Lower leg skin (tissue), 4 donors: Measurements from ENCODE around the gene FOXD2. TPM values are rescaled to one million over a fixed set of nuclear protein-coding genes. Genes with fewer than 3 reads are reported as not detected.

Source experiments
- DNase-seq, 2 donors: peaks; one replicate each; pipeline ENCODE4 v3.0.0-alpha.2; 2019; ENCODE audit warnings: low spot score in 2 of 2
- H3K4me3 ChIP-seq: fragments of 200-600 bp; sonication (generic); 2 replicates; pipeline ENCODE4 v1.5.1; 2017; ENCODE audit warnings: mild to moderate bottlenecking, low read depth; ENCODE audit not compliant: poor library complexity, severe bottlenecking
- CTCF ChIP-seq, 3 donors: fragments of 450-650 bp; IDR thresholded peaks; one replicate each; pipeline ENCODE4 v1.5.1; 2016; ENCODE audit warnings: antibody characterized with exemption in 3 of 3, mild to moderate bottlenecking in 3 of 3, moderate library complexity in 2 of 3
- POLR2A ChIP-seq, 2 donors: fragments of 450-650 bp; IDR thresholded peaks; one replicate each; pipeline ENCODE4 v1.6.1; 2016 to 2017; ENCODE audit warnings: antibody characterized with exemption in 2 of 2, mild to moderate bottlenecking in 1 of 2, moderate library complexity in 1 of 2
- WGBS, 2 donors: methylation state at CpG; one replicate each; pipeline ENCODE4 v1.1.5; 2018; 5-methylcytosine and 5-hydroxymethylcytosine counted together
- intact Hi-C: fragments of 100-400 bp; cut with DNase I; formaldehyde crosslinking; loops from one replicate; pipeline ENCODE4 v1.15.0; 2023; ENCODE audit warnings: low total_unique reads
- total RNA-seq, 4 donors: library from RNA; depleted of rRNA; stranded (reverse); fragments of >200 nt; gene quantifications; one replicate each; pipeline ENCODE4 v1.1.0, GENCODE V29; 2016

The FOXD2 gene
- total RNA-seq, 4 donors from 2014 or later: 0.13 to 0.56 (median 0.45) TPM; not detected in 1

- H3K4me3 ChIP-seq: no peak overlapping the region
- intact Hi-C loops: no loop called here
- WGBS, 2 donors: 18 to 27% methylated on average over 11 of the region's 11 CpGs
- DNase-seq: no peak
- TF ChIP-seq CTCF (IDR thresholded peaks at IDR 0.05) (no peak), POLR2A (IDR thresholded peaks at IDR 0.05) (no peak)
Measured at GRCh38 chr1:47459253-47459788, 21.5 kb downstream of the FOXD2 start.

GRCh38 chr1:47460040-47460439 lies 22.2 kb downstream of the FOXD2 start:
- intact Hi-C loops: no loop called here
- no peak overlapping the region for H3K4me3 ChIP-seq
- peak in 1 of 2 donors; percentile 31 for DNase-seq
- 10 to 15% methylated on average over 5 of the region's 5 CpGs for WGBS, 2 donors
- TF ChIP-seq POLR2A (IDR thresholded peaks at IDR 0.05): no peak
- TF ChIP-seq CTCF (IDR thresholded peaks at IDR 0.05): no peak

GRCh38 chr1:47460456-47460855 lies 22.6 kb downstream of the FOXD2 start:
- intact Hi-C loops: no loop called here
- no peak overlapping the region for H3K4me3 ChIP-seq
- no peak for TF ChIP-seq POLR2A (IDR thresholded peaks at IDR 0.05)
- TF ChIP-seq CTCF (IDR thresholded peaks at IDR 0.05): no peak
- DNase-seq: no peak

- DNase-seq: no peak
- H3K4me3 ChIP-seq: no peak overlapping the region
- no peak for TF ChIP-seq POLR2A (IDR thresholded peaks at IDR 0.05)
- TF ChIP-seq CTCF (IDR thresholded peaks at IDR 0.05): no peak
- intact Hi-C loops: no loop called here
- WGBS, 2 donors: 56 to 59% methylated on average over 3 of the region's 3 CpGs
Measured at GRCh38 chr1:47465605-47466004, 27.8 kb downstream of the FOXD2 start.

GRCh38 chr1:47468709-47469389 lies 31.0 kb downstream of the FOXD2 start:
- no peak for TF ChIP-seq CTCF (IDR thresholded peaks at IDR 0.05)
- DNase-seq: peak in 1 of 2 donors; percentile 57
- intact Hi-C loops: no loop called here
- WGBS, 2 donors: 54 to 55% methylated on average over 4 of the region's 4 CpGs
- H3K4me3 ChIP-seq: no peak overlapping the region

- H3K4me3 ChIP-seq: no peak overlapping the region
- 71% methylated on average over 2 of the region's 2 CpGs for WGBS, 2 donors
- DNase-seq: peak in 1 of 2 donors; percentile 9
- TF ChIP-seq CTCF (IDR thresholded peaks at IDR 0.05): no peak
- no peak for TF ChIP-seq POLR2A (IDR thresholded peaks at IDR 0.05)
- intact Hi-C loops: no loop called here
Measured at GRCh38 chr1:47469390-47469759, 31.5 kb downstream of the FOXD2 start.
